ENCODE results near the gene ANKRD35.

- TF ChIP-seq YY1 (IDR thresholded peaks at IDR 0.05; ENCODE audit: insufficient read depth, insufficient read length) (no peak), ZNF274 (IDR thresholded peaks at IDR 0.05; ENCODE audit: low read depth, low read length) (no peak), SUZ12 (IDR thresholded peaks at IDR 0.05; ENCODE audit: extremely low read depth, insufficient read depth, insufficient read length) (no peak)
Observed at GRCh38 chr1:145898756-145899155, 13.1 kb upstream of the ANKRD35 start.
